Activated B cell treated with CpG ODN at 0.5 μM for 24 hours (primary cell): Measurements from ENCODE around the gene OTUD1. TPM values are rescaled to one million over a fixed set of nuclear protein-coding genes. Genes with fewer than 3 reads are reported as not detected.

Experiments
- ATAC-seq: fragments of 200-7000 bp; cut with Tn5 transposase; one replicate; pipeline ENCODE4 v1.10.0; 2021; ENCODE audit warnings: low read depth, mild to moderate bottlenecking, moderate library complexity
- CTCF ChIA-PET: fragments of 350-600 bp; sonication (Branson Sonifier 250); formaldehyde crosslinking; loops from one replicate; lab custom pipeline; 2021; ENCODE audit warnings: antibody characterized with exemption; lab: Charles Lee
- POLR2A ChIA-PET: fragments of 350-600 bp; sonication (Branson Sonifier 250); formaldehyde crosslinking; loops from one replicate; lab custom pipeline; 2021; ENCODE audit warnings: antibody characterized with exemption; lab: Charles Lee
- DNase-seq: peaks from one replicate; pipeline ENCODE4 v3.0.0; 2022
- H3K27ac Mint-ChIP-seq: one replicate; pipeline ENCODE4 v1.8.0; 2020; ENCODE audit warnings: mixed read lengths
- H3K27me3 Mint-ChIP-seq: one replicate; pipeline ENCODE4 v1.8.0; 2021; ENCODE audit warnings: mixed read lengths
- H3K36me3 Mint-ChIP-seq: one replicate; pipeline ENCODE4 v1.8.0; 2021; ENCODE audit warnings: low read depth, mixed read lengths
- H3K4me1 Mint-ChIP-seq: one replicate; pipeline ENCODE4 v1.8.0; 2021; ENCODE audit warnings: mixed read lengths
- H3K4me3 Mint-ChIP-seq: one replicate; pipeline ENCODE4 v1.8.0; 2020; ENCODE audit warnings: mild to moderate bottlenecking, mixed read lengths
- H3K9me3 Mint-ChIP-seq: one replicate; pipeline ENCODE4 v1.8.0; 2020; ENCODE audit warnings: mixed read lengths
- intact Hi-C: fragments of 100-400 bp; cut with micrococcal nuclease; formaldehyde crosslinking; loops from one replicate; pipeline ENCODE4 v1.15.1; 2024
- total RNA-seq: library from RNA; stranded (reverse); gene quantifications from 2 replicates; pipeline ENCODE4 v1.2.3, GENCODE V29; 2022
- TF ChIP-seq, protein P1 (sequence below): fragments of 200-600 bp; IDR thresholded peaks from one replicate; pipeline ENCODE4 v1.8.0; 2022; ENCODE audit warnings: antibody characterized with exemption, mild to moderate bottlenecking

Gene OTUD1
- total RNA-seq, 1 donor from 2014 or later, result 21.0 TPM

DNA sequence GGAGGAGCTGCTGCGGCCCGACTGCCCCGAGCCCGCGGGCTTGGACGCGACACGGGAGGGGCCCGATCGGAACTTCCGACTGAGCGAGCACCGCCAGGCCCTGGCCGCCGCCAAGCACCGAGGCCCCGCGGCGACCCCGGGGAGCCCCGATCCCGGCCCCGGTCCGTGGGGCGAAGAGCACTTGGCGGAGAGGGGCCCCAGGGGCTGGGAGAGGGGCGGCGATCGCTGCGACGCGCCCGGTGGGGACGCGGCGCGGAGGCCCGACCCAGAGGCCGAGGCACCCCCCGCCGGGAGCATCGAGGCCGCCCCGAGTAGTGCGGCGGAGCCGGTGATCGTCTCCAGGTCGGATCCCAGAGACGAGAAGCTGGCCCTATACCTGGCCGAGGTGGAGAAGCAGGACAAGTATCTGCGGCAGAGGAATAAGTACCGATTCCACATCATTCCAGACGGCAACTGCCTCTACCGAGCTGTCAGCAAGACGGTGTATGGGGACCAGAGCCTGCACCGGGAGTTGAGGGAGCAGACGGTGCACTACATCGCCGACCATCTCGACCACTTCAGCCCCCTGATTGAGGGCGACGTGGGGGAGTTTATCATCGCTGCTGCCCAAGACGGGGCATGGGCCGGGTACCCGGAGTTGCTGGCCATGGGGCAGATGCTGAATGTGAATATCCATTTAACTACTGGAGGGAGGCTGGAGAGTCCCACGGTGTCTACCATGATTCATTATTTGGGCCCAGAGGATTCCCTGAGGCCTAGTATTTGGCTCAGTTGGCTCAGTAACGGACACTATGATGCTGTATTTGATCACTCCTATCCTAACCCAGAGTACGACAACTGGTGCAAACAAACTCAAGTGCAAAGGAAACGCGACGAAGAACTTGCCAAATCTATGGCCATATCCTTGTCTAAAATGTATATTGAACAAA, 1.4 kb downstream of the OTUD1 start:
- POLR2A ChIA-PET, result interaction anchor here (1.1 to 7.4 kb wide), 4 partner anchors 10 to 1913 kb away, joined by 3 to 137 read pairs (median 6); no protein-coding TSS in a partner anchor
- TF ChIP-seq, protein P1, sequence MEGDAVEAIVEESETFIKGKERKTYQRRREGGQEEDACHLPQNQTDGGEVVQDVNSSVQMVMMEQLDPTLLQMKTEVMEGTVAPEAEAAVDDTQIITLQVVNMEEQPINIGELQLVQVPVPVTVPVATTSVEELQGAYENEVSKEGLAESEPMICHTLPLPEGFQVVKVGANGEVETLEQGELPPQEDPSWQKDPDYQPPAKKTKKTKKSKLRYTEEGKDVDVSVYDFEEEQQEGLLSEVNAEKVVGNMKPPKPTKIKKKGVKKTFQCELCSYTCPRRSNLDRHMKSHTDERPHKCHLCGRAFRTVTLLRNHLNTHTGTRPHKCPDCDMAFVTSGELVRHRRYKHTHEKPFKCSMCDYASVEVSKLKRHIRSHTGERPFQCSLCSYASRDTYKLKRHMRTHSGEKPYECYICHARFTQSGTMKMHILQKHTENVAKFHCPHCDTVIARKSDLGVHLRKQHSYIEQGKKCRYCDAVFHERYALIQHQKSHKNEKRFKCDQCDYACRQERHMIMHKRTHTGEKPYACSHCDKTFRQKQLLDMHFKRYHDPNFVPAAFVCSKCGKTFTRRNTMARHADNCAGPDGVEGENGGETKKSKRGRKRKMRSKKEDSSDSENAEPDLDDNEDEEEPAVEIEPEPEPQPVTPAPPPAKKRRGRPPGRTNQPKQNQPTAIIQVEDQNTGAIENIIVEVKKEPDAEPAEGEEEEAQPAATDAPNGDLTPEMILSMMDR, result no peak
- peak; percentile 55 for DNase-seq
- Mint-ChIP-seq H3K36me3 (peaks cover 28% of the 10 kb centered on the region), H3K9me3 (no peaks in the 10 kb centered on the region), H3K27me3 (no peaks in the 10 kb centered on the region), H3K4me3 (peak overlapping the region; percentile 92), H3K4me1 (peaks cover 53% of the 10 kb centered on the region), H3K27ac (peak overlapping the region; percentile 91)
- ATAC-seq, result no peak
- intact Hi-C loops, result loop anchor here (1.0 to 10.0 kb wide), 12 partner anchors 8 to 1905 kb away; partner anchors contain the start of genes ARHGAP21, DNAJC1, ENKUR and MLLT10
- CTCF ChIA-PET, result interaction anchor here (0.8 kb wide), 1 partner anchor 9 kb away, joined by 3 read pairs; no protein-coding TSS in a partner anchor

DNA sequence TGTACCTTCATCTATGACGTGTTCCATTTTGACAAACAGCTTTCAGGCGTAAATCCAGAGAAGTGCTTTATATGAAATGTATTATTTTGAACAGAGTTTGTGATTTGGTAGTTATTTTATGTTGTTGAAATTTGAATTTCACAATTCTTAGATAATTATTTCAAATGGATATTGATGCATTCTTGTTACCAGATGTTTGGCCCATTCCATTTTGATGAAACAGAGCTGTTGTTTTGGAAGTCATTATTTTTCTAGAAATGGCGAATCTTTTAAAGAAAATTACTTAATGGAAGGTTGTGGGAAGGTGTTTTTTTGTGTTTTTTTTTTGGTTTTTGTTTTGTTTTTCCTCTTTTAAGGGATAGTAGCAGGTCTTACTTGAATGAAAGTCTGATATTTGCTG, 2.4 kb downstream of the OTUD1 start:
- H3K9me3 Mint-ChIP-seq, result no peaks in the 10 kb centered on the region

DNA sequence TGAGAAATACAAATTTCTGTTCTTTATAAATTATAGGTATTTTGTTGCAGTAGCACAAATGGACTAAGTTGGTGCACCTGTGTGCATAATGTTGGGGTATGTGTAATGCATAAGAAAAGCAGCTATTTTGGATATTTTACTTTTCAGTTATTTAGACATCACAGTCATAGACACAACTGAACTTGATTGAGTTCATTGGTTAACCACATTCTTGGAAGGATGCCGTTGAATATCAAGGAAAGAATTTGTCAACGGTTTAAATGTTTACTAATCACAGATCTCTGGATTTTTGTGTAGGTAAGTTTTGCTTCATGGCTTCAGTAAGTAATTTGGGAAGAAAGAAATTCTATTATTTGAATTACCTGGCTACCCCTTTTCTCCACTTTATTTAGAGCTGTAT, 4.1 kb downstream of the OTUD1 start:
- peak overlapping the region; percentile 92 for H3K4me3 Mint-ChIP-seq
- TF ChIP-seq, protein P1, result no peak
- peak overlapping the region; percentile 91 for H3K27ac Mint-ChIP-seq
- H3K9me3 Mint-ChIP-seq, result no peaks in the 10 kb centered on the region
- peaks cover 66% of the 10 kb centered on the region for H3K4me1 Mint-ChIP-seq
- ChIA-PET POLR2A (interaction anchor here (1.1 kb wide), 1 partner anchor 1006 kb away, joined by 3 read pairs; no protein-coding TSS in a partner anchor), CTCF (no interaction called here)
- H3K36me3 Mint-ChIP-seq, result peaks cover 37% of the 10 kb centered on the region
- DNase-seq (no peak), ATAC-seq (no peak)
- no peaks in the 10 kb centered on the region for H3K27me3 Mint-ChIP-seq
- intact Hi-C loops, result loop anchor here (5.0 to 10.0 kb wide), 3 partner anchors 81 to 1116 kb away; no protein-coding TSS in a partner anchor

More for the DNA sequence above, 2.4 kb downstream of the OTUD1 start:
- intact Hi-C loops, result loop anchor here (5.0 to 10.0 kb wide), 3 partner anchors 79 to 1114 kb away; no protein-coding TSS in a partner anchor
- Mint-ChIP-seq H3K27me3 (no peaks in the 10 kb centered on the region), H3K4me1 (peaks cover 59% of the 10 kb centered on the region), H3K27ac (peak overlapping the region; percentile 91), H3K36me3 (peaks cover 35% of the 10 kb centered on the region), H3K4me3 (peak overlapping the region; percentile 92)
- TF ChIP-seq, protein P1, result no peak
- ATAC-seq (no peak), DNase-seq (no peak)
- POLR2A ChIA-PET, result interaction anchor here (0.7 to 7.4 kb wide), 2 partner anchors 9 to 32 kb away, joined by 3 to 137 read pairs; no protein-coding TSS in a partner anchor
- CTCF ChIA-PET, result interaction anchor here (0.8 to 1.5 kb wide), 2 partner anchors 8 to 84 kb away, joined by 3 to 5 read pairs; no protein-coding TSS in a partner anchor

DNA sequence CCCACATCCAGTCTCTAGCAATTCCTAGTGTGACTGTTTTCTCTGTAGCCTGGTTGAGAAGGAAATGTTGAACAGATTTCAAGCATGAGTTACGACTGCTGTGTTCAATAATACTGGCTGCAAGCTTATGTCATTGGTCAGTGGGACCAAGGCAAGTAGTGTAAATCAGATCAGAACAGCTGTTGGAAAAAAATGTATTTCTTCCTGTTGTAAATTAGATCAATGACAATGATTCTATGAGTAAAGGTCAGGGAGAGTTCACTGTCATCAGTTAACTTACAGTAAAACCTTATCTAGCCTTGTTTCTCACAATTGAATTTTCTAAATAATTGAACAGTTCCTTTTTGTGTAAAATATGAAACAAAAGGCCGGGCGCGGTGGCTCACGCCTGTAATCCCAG, 6.7 kb downstream of the OTUD1 start:
- TF ChIP-seq, protein P1, result no peak
- Mint-ChIP-seq H3K36me3 (peaks cover 36% of the 10 kb centered on the region), H3K9me3 (no peaks in the 10 kb centered on the region), H3K27me3 (no peaks in the 10 kb centered on the region), H3K4me1 (peaks cover 81% of the 10 kb centered on the region), H3K4me3 (no peak overlapping the region), H3K27ac (peak overlapping the region; percentile 21)
- ATAC-seq (no peak), DNase-seq (no peak)
- intact Hi-C loops, result loop anchor here (10.0 kb wide), 1 partner anchor 841 kb away; no protein-coding TSS in a partner anchor
- ChIA-PET CTCF (no interaction called here), POLR2A (no interaction called here)
